HG03025 (cell line): ENCODE data around the gene GPATCH8.

Experiments used
- ATAC-seq: cut with Tn5 transposase; IDR thresholded peaks from one replicate; pipeline ENCODE4 v1.9.1; 2021; ENCODE audit warnings: mild to moderate bottlenecking, moderate library complexity; ENCODE audit not compliant: unreplicated experiment, low FRiP score

The GPATCH8 gene

GRCh38 chr17:44359458-44360143 lies 143.6 kb downstream of the GPATCH8 start:
- ATAC-seq: no peak

DNA sequence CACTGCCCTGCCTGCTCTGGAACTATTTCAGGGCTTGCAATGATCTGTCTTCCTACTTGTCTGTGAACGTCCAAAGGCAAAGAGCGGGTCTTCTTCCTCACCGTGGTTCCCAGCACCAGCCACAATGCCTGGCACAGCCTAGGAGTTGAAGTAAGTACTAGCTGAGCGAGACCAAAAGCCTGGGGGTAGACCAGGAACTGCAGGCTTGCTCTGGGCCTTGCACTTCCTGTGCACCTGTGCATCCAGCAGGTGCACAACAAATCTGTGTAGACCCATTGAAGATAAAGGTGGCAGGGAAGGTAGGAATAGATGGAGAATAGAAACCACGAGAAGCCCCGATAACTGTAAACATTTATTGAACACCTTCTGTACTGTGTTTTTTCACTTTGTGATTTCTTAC lies 144.2 kb downstream of the GPATCH8 start:
- no peak for ATAC-seq

GRCh38 chr17:44358066-44358465 lies 145.1 kb downstream of the GPATCH8 start:
- no peak for ATAC-seq

DNA sequence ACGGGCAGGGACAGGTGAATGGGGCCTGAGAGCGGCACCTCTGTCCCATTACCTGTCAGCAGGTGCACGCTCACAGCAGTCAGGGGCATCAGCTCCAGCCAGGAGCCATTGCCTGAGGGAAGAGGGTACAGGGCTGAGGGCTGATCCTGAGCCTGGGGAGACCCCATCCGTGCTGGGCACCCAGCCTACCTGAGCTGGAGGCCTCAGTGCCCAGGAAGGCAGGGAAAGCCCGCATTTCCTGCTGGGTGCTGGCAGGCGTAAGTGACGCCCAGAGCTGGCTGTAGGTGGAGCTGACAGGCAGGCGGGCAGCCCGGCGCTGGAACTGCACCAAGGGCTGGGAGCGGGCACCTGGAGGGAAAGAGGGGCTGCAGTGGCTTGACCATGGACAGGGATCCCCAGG lies 147.0 kb downstream of the GPATCH8 start:
- ATAC-seq: no peak

DNA sequence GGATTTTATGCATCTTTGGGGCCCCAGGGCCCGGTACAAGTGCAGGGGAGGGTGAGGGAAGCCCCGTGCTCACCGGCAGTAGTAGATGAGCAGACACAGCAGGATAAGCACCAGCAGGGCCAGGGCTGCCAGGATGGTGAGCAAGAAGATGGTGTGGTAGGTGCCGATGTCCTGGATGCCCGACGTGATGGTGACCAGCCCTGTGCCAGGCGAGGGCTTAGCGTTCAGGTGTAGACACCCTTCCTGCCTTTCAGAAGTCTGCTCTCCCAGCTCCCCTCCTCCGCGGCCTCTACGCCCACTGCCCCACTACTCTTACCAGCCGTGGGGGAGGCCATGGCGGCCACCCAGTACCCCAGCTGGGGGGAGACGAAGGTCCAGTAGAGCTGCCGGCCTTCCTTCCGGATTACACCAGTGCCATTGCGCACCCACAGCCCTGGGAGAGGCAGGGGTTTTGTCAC lies 147.5 kb downstream of the GPATCH8 start:
- no peak for ATAC-seq

DNA sequence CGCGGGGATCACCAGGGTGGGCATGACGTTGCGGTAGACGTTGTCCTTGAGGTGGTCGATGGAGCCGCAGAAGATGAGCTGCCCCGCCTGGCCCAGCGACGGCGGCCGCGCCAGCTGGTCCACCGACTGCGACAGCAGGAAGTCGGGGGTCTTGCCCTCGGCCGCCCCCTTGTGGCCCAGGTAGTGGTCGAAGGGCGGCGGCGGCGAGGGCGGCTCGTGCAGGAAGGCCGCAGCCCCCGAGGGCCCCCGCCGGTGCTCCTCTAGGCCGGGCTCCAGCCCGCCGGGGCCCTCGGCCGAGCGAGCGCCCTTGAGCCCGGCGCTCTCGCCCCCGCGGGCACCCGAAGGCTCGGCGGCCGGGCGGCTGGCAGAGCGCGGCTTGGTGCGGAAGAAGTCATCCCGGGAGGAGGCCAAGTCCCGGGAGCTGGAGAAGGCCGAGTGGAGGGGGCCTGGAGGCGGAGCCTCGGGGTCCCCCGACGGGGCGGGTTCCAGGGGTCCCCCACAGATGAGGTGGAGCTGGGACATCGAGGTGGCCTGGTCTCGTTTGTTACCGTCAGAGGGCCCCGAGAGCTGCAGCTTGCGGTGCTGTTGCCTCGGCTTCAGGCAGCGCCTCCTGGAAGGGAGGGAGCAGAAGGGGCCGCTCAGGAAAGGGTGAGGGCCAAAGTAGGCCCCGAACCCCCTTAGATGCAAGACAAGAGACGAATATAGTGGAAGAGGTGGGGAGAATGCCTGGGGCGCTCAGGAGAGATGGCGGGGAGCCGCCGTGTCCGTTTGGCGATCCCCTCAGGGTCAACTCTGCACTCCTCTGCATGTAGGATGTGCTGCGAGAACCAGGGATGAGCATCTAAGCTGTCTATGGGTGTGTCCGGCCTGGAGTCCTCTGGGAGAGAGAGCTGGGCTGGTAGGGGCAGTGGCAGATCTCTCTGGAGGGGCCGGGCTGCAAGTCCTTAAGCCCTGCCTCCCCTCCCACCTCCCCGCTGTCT lies 148.3 kb downstream of the GPATCH8 start:
- ATAC-seq: no peak

GRCh38 chr17:44353672-44354331 lies 149.4 kb downstream of the GPATCH8 start:
- no peak for ATAC-seq

- no peak for ATAC-seq
Measured at GRCh38 chr17:44352828-44353671, 150.2 kb downstream of the GPATCH8 start.

- ATAC-seq: no peak
Measured at GRCh38 chr17:44351961-44352827, 151.0 kb downstream of the GPATCH8 start.

DNA sequence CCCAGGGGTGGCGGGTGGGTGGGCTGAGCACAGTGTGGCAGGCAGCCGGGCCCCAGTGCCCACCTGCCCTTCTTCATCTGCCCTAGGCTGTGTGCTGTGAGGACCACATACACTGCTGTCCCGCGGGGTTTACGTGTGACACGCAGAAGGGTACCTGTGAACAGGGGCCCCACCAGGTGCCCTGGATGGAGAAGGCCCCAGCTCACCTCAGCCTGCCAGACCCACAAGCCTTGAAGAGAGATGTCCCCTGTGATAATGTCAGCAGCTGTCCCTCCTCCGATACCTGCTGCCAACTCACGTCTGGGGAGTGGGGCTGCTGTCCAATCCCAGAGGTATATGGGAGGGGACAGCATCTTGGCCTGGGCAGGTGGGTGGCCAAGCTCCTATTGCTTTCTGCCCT lies 151.7 kb downstream of the GPATCH8 start:
- ATAC-seq: no peak

DNA sequence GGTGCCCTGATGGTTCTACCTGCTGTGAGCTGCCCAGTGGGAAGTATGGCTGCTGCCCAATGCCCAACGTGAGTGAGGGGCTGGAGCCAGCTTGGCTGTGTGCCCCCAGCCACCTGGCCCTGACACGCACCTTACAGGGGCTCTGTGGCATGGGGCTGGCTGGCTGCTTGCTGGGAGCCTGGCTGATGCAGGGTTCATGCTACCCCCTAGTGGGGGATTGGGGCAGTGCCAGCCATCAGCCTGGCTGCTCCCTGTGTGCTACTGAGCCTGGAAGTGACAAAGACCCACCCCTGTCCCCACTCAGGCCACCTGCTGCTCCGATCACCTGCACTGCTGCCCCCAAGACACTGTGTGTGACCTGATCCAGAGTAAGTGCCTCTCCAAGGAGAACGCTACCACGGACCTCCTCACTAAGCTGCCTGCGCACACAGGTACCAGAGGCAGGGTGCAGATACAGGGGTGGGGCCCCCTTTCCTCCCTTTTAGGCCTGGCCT lies 152.4 kb downstream of the GPATCH8 start:
- ATAC-seq: no peak

- ATAC-seq: no peak
Measured at GRCh38 chr17:44349553-44350070, 153.6 kb downstream of the GPATCH8 start.

- ATAC-seq: no peak
Measured at GRCh38 chr17:44348988-44349364, 154.2 kb downstream of the GPATCH8 start.

- ATAC-seq: no peak
Measured at GRCh38 chr17:44348234-44348987, 154.8 kb downstream of the GPATCH8 start.
